Nephron progenitor cell (in vitro differentiated cells): ENCODE data around the gene ARHGAP26.

Experiments used
- DNase-seq: peaks from one replicate; pipeline ENCODE4 v3.0.0; 2021
- H3K27ac Mint-ChIP-seq: 2 replicates; pipeline ENCODE4 v1.8.0; 2021; ENCODE audit warnings: mild to moderate bottlenecking, moderate library complexity, mixed read lengths
- H3K27me3 Mint-ChIP-seq: 2 replicates; pipeline ENCODE4 v1.8.0; 2021; ENCODE audit warnings: mild to moderate bottlenecking, low read depth, mixed read lengths; ENCODE audit not compliant: poor library complexity
- H3K36me3 Mint-ChIP-seq: 2 replicates; pipeline ENCODE4 v1.8.0; 2021; ENCODE audit warnings: low read depth, mixed read lengths
- H3K4me1 Mint-ChIP-seq: 2 replicates; pipeline ENCODE4 v1.8.0; 2021; ENCODE audit warnings: mixed read lengths
- H3K4me3 Mint-ChIP-seq: 2 replicates; pipeline ENCODE4 v1.8.0; 2021; ENCODE audit warnings: mild to moderate bottlenecking, moderate library complexity, mixed read lengths
- H3K9me3 Mint-ChIP-seq: 2 replicates; pipeline ENCODE4 v1.8.0; 2021; ENCODE audit warnings: mild to moderate bottlenecking, moderate library complexity, mixed read lengths
- TF ChIP-seq, protein P1 (sequence below): fragments of 200-600 bp; sonication (generic); IDR thresholded peaks from 2 replicates; pipeline ENCODE4 v1.5.0; 2021; ENCODE audit warnings: antibody characterized with exemption

Gene ARHGAP26

DNA sequence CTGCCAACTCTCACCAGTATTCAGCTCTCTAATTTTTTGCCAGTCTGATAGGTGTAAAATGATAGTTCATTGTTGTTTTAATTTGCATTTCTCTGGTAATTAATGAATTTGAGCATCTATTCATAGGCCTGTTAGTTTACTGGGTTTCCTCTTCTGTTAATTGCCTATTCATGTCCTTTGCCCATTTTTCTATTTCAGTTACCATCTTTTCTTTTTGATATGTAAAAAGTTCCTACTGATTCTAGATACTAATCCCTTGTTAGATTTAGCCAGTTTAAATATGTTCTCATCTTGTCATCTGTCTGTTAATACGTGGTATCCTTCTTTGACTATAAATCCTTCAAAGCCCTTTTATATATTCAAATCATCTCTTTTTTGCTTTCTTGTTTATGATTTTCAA, 247.8 kb downstream of the ARHGAP26 start:
- Mint-ChIP-seq H3K27ac (no peak overlapping the region), H3K4me1 (peaks cover 25% of the 10 kb centered on the region), H3K4me3 (no peak overlapping the region), H3K27me3 (no peaks in the 10 kb centered on the region), H3K36me3 (peaks cover 7% of the 10 kb centered on the region), H3K9me3 (peaks cover 7% of the 10 kb centered on the region)
- TF ChIP-seq, protein P1, sequence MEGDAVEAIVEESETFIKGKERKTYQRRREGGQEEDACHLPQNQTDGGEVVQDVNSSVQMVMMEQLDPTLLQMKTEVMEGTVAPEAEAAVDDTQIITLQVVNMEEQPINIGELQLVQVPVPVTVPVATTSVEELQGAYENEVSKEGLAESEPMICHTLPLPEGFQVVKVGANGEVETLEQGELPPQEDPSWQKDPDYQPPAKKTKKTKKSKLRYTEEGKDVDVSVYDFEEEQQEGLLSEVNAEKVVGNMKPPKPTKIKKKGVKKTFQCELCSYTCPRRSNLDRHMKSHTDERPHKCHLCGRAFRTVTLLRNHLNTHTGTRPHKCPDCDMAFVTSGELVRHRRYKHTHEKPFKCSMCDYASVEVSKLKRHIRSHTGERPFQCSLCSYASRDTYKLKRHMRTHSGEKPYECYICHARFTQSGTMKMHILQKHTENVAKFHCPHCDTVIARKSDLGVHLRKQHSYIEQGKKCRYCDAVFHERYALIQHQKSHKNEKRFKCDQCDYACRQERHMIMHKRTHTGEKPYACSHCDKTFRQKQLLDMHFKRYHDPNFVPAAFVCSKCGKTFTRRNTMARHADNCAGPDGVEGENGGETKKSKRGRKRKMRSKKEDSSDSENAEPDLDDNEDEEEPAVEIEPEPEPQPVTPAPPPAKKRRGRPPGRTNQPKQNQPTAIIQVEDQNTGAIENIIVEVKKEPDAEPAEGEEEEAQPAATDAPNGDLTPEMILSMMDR, result no peak
- DNase-seq, result no peak

DNA sequence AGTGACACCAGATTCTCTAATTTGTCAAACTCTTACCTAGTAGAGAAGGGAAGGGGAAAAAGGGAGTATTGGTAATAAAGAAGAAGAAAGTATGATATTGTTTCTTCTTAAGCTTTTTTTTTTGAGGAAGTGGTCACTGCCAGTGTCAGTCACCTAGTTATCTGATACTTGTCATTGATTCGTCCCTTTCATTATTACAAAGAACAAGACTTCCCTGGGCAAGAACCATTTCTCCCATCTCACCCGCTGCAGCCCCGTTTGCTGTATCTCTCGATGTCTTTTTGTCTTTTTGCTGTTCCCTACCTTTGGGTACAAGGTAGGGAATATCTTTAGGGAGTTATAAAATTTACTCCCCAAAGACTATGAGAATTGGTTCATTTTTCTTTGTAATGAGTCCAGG, 249.0 kb downstream of the ARHGAP26 start:
- H3K4me3 Mint-ChIP-seq, result no peak overlapping the region
- H3K27me3 Mint-ChIP-seq, result no peaks in the 10 kb centered on the region
- no peak overlapping the region for H3K27ac Mint-ChIP-seq
- peaks cover 7% of the 10 kb centered on the region for H3K9me3 Mint-ChIP-seq
- TF ChIP-seq, protein P1, result no peak
- peaks cover 7% of the 10 kb centered on the region for H3K36me3 Mint-ChIP-seq
- no peak for DNase-seq
- peaks cover 36% of the 10 kb centered on the region for H3K4me1 Mint-ChIP-seq

DNA sequence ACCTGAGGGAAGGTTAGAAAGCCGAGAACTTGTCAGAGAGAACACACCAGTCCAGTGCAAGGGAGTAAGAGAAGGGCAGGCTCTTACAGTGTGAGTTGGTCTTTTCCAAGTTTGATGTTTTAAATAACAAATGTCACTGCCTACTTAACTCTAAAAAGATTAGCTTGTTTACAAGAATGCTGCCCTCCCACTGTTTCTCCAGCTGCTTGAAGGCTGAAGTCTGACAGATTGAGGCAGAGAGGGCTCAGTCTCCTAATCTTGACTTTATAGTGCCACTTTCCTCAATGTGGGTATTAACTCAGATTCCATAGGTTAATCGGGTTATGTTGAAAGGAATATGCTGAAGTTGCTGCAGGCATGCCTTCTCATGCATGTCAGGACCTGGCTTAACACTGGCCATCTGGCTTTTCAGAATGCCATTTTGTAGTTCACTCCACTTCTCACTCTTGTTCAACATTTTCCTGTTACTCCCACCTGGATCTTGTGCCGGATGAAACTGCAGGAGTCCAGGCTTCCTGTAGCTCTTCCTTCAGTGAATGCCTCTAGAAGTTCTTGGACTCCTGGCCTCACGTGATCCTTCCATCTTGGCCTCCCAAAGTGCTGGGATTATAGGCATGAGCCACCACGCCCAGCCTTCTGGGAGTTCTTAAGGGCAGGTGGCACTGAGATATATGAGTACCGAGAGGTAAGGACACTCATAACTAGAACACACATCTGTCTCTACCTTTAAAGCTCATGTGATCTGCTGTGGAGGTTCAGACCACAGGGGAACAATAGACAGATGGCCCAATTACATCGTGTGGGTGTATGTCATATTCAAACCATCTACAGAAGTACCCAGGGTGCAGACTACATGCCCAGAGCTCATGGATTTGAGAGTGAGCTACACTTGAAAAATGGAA, 249.7 kb downstream of the ARHGAP26 start:
- Mint-ChIP-seq H3K27ac (peak overlapping the region; percentile 75), H3K4me1 (peaks cover 40% of the 10 kb centered on the region), H3K36me3 (peaks cover 7% of the 10 kb centered on the region), H3K9me3 (peaks cover 7% of the 10 kb centered on the region), H3K27me3 (no peaks in the 10 kb centered on the region), H3K4me3 (no peak overlapping the region)
- DNase-seq, result no peak
- TF ChIP-seq, protein P1, result no peak

DNA sequence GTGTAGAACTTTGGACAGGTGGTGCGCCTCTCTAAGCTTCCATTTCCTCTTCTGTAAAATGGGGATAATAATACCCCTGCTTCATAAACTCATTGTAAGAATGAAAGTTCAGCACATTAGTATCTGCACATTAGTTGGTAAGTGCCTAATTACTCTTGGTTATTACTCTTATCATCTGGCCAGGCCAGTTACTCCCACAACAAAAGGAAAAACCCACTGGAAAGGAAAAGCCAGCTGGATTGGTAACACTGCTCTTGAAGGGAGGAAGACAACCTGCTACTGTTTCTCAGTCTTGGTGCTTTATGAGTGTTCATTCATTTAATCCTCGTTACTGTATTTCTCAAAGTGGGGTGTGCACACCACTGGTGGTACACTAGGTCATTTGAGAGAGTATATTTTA, 251.4 kb downstream of the ARHGAP26 start:
- Mint-ChIP-seq H3K4me1 (peaks cover 50% of the 10 kb centered on the region), H3K9me3 (peaks cover 7% of the 10 kb centered on the region), H3K4me3 (no peak overlapping the region), H3K27me3 (peaks cover 4% of the 10 kb centered on the region), H3K36me3 (peaks cover 7% of the 10 kb centered on the region), H3K27ac (no peak overlapping the region)
- DNase-seq, result no peak
- TF ChIP-seq, protein P1, result no peak

DNA sequence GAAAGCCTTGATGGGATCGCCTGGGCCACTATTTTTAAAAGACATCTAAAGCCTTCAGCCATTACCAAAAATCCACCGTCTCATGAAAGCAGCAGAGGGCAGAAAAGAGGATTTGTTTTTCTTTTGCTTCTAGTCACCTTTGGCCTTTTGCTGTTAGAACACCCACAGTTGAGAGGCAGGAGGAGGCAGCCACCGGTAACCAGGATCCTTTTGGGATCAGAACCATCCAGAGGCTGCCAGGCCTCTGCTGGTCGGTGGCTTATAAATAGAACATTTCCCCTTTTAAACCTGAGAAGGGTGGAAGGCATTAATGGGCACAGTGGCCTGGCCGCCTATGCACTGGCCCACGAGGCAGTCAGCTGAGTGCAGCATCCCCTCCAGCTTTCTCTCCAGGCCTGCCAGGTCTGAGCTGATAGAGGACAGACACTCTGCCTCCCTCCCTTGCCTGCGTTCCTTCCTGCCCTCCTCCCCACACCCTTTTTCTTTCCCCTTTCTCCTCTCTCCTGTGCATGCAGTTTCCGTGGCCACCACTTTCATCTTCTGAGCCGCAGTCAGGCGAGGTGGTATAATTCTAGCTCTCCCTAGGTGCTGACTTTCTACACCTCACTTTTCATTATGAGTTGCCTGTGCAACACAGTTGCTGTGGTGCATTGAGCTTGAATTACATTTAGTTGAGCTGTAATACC, 253.4 kb downstream of the ARHGAP26 start:
- DNase-seq, result no peak
- peak overlapping the region; percentile 60 for H3K27ac Mint-ChIP-seq
- peaks cover under 1% of the 10 kb centered on the region for H3K9me3 Mint-ChIP-seq
- TF ChIP-seq, protein P1, result no peak
- peaks cover 49% of the 10 kb centered on the region for H3K4me1 Mint-ChIP-seq
- H3K27me3 Mint-ChIP-seq, result peaks cover 4% of the 10 kb centered on the region
- no peak overlapping the region for H3K4me3 Mint-ChIP-seq
- H3K36me3 Mint-ChIP-seq, result no peaks in the 10 kb centered on the region
